B cell (primary cell): ENCODE measurements around the gene NAPA. TPM values are rescaled to one million over a fixed set of nuclear protein-coding genes. Genes with fewer than 3 reads are reported as not detected.

ENCODE experiments used
- ATAC-seq: fragments of 200-7000 bp; cut with Tn5 transposase; one replicate; pipeline ENCODE4 v1.10.0; 2021; ENCODE audit warnings: low read depth, mild to moderate bottlenecking, moderate number of reproducible peaks, moderate library complexity
- CTCF ChIA-PET: fragments of 350-600 bp; sonication (Branson Sonifier 250); formaldehyde crosslinking; loops from one replicate; lab custom pipeline; 2021; ENCODE audit warnings: antibody characterized with exemption, inconsistent platforms; lab: Charles Lee
- POLR2A ChIA-PET: fragments of 350-600 bp; sonication (Branson Sonifier 250); formaldehyde crosslinking; loops from one replicate; lab custom pipeline; 2021; ENCODE audit warnings: antibody characterized with exemption; lab: Charles Lee
- DNase-seq: peaks from one replicate; pipeline ENCODE4 v3.0.0; 2013
- H2AFZ ChIP-seq: 2 replicates; pipeline ENCODE4 v1.6.1; 2012; ENCODE audit warnings: mild to moderate bottlenecking, low read depth, low read length; ENCODE audit not compliant: insufficient read depth, poor library complexity, severe bottlenecking
- H3K27ac ChIP-seq, 2 donors: 1 replicate in 1 of 2; 2 replicates in 1 of 2; pipeline ENCODE4 v1.5.1; 2012 to 2013; ENCODE audit warnings: low read length in 2 of 2, mild to moderate bottlenecking in 2 of 2, moderate library complexity in 1 of 2
- H3K27me3 ChIP-seq, 4 experiments: fragments of 200-600 bp in 1 of 4; sonication (generic) in 1 of 4; replicated peaks in 1 of 4; 1 replicate in 2 of 4; 2 replicates in 2 of 4; pipeline versions ENCODE4 v1.6.1 to v1.7.0; 2013 to 2016; ENCODE audit warnings: low read length in 3 of 4, mild to moderate bottlenecking in 2 of 4, mixed read lengths in 1 of 4, moderate library complexity in 1 of 4; ENCODE audit not compliant: insufficient read depth in 4 of 4, control insufficient read depth in 3 of 4; ENCODE audit errors: control extremely low read depth in 1 of 4
- H3K36me3 ChIP-seq, 2 experiments: replicated peaks in 1 of 2; 1 replicate in 1 of 2; 2 replicates in 1 of 2; pipeline versions ENCODE4 v1.6.1 to v1.7.1; 2013; ENCODE audit warnings: low read length in 1 of 2; ENCODE audit not compliant: insufficient read depth in 2 of 2, control insufficient read depth in 1 of 2; ENCODE audit errors: control extremely low read depth in 1 of 2, extremely low read depth in 1 of 2
- H3K4me1 ChIP-seq, 2 donors: fragments of 200-600 bp in 1 of 2; sonication (generic) in 1 of 2; 1 replicate in 1 of 2; 2 replicates in 1 of 2; pipeline versions ENCODE4 v1.5.1 to v1.6.1; 2013 to 2017; ENCODE audit warnings: low read length in 2 of 2; ENCODE audit not compliant: control insufficient read depth in 2 of 2, insufficient read depth in 2 of 2
- H3K4me2 ChIP-seq: replicated peaks from 2 replicates; pipeline ENCODE3; 2012; ENCODE audit warnings: mild to moderate bottlenecking, low read depth, low read length; ENCODE audit not compliant: poor library complexity, severe bottlenecking
- H3K4me3 ChIP-seq, 5 experiments: fragments of 200-600 bp in 1 of 5; sonication (generic) in 1 of 5; 1 replicate in 3 of 5; 2 replicates in 2 of 5; pipeline versions ENCODE4 v1.5.1 to v1.7.0; 2011 to 2016; ENCODE audit warnings: low read length in 4 of 5, mild to moderate bottlenecking in 4 of 5, low read depth in 2 of 5, control low read depth in 1 of 5, moderate library complexity in 1 of 5; ENCODE audit not compliant: insufficient read depth in 1 of 5; ENCODE audit errors: control extremely low read depth in 1 of 5, extremely low read depth in 1 of 5
- H3K79me2 ChIP-seq: fragments of 200-600 bp; sonication (generic); one replicate; pipeline ENCODE4 v1.6.0; 2016; ENCODE audit warnings: low read length; ENCODE audit not compliant: control insufficient read depth, insufficient read depth
- H3K9ac ChIP-seq: fragments of 200-600 bp; sonication (generic); 2 replicates; pipeline ENCODE4 v1.6.1; 2017; ENCODE audit warnings: mild to moderate bottlenecking, low read length, moderate library complexity
- H3K9me3 ChIP-seq, 3 donors: one replicate each; pipeline versions ENCODE4 v1.6.1 to v1.7.1; 2013; ENCODE audit warnings: low read length in 2 of 3; ENCODE audit not compliant: control insufficient read depth in 2 of 3, insufficient read depth in 1 of 3; ENCODE audit errors: control extremely low read depth in 1 of 3
- H4K20me1 ChIP-seq: 2 replicates; pipeline ENCODE4 v1.6.0; 2012; ENCODE audit warnings: mild to moderate bottlenecking, low read length; ENCODE audit not compliant: insufficient read depth, control insufficient read depth, poor library complexity, severe bottlenecking
- H3K27ac Mint-ChIP-seq: one replicate; pipeline ENCODE4 v1.8.0; 2021; ENCODE audit warnings: mixed read lengths
- H3K27me3 Mint-ChIP-seq: one replicate; pipeline ENCODE4 v1.8.0; 2021; ENCODE audit warnings: mixed read lengths
- H3K4me1 Mint-ChIP-seq: one replicate; pipeline ENCODE4 v1.8.0; 2021; ENCODE audit warnings: mixed read lengths
- H3K4me3 Mint-ChIP-seq: one replicate; pipeline ENCODE4 v1.8.0; 2021; ENCODE audit warnings: mixed read lengths
- H3K9me3 Mint-ChIP-seq: one replicate; pipeline ENCODE4 v1.8.0; 2022; ENCODE audit warnings: mixed read lengths; ENCODE audit not compliant: insufficient read depth
- CTCF ChIP-seq: fragments of 200-600 bp; IDR thresholded peaks from one replicate; pipeline ENCODE4 v1.8.0; 2022; ENCODE audit warnings: antibody characterized with exemption, mild to moderate bottlenecking
- EZH2 ChIP-seq: IDR thresholded peaks from 2 replicates; pipeline ENCODE4 v1.6.1; 2012; ENCODE audit warnings: borderline replicate concordance, low read depth, mild to moderate bottlenecking, moderate library complexity, low read length; ENCODE audit not compliant: insufficient read depth, poor library complexity, severe bottlenecking
- WGBS: methylation state at CpG from one replicate; pipeline ENCODE4 v1.1.5; 2013; ENCODE audit warnings: missing lambda C conversion rate; ENCODE audit not compliant: insufficient coverage; 5-methylcytosine and 5-hydroxymethylcytosine counted together
- intact Hi-C: fragments of 100-400 bp; cut with micrococcal nuclease; formaldehyde crosslinking; loops from one replicate; pipeline ENCODE4 v1.10.0; 2022
- polyA plus RNA-seq: library from polyadenylated mRNA; depleted of rRNA; stranded (reverse); fragments of >200 nt; gene quantifications from 2 replicates; pipeline ENCODE4 v1.2.3, GENCODE V29; 2012
- total RNA-seq, 2 donors: library from RNA; stranded (reverse); fragments of 120-200 nt in 1 of 2; gene quantifications; 1 replicate in 1 of 2; 2 replicates in 1 of 2; pipeline versions ENCODE4 v1.2.3 to v1.2.4, GENCODE V29; 2013 to 2022

Gene NAPA
- total and polyA plus RNA-seq, 2 donors (not counting 1 experiment from before 2014, with no cell fraction given) = 66.8 to 86.5 TPM

- POLR2A ChIA-PET = no interaction called here
- no peak overlapping the region for H3K4me3 Mint-ChIP-seq
- peaks cover 57% of the 10 kb centered on the region for H3K27me3 Mint-ChIP-seq
- Histone ChIP-seq H3K36me3 (no peaks in the 10 kb centered on the region), H3K79me2 (no peaks in the 10 kb centered on the region), H3K27ac (no peak overlapping the region), H3K4me1 (peaks cover 12 to 19% of the 10 kb centered on the region in 2 donors), H3K4me2 (no peak overlapping the region), H3K27me3 (peaks cover 0 to 68% (median 25%) of the 10 kb centered on the region in 4 experiments), H4K20me1 (no peaks in the 10 kb centered on the region), H2AFZ (no peak overlapping the region), H3K4me3 (no peak overlapping the region), H3K9ac (no peak overlapping the region), H3K9me3 (peaks cover 0 to 9% (median 0%) of the 10 kb centered on the region in 3 donors)
- TF ChIP-seq CTCF (no peak), EZH2 (no peak)
- no peak overlapping the region for H3K27ac Mint-ChIP-seq
- DNase-seq (no peak), ATAC-seq (no peak)
- intact Hi-C loops = no loop called here
- H3K4me1 Mint-ChIP-seq = peaks cover 8% of the 10 kb centered on the region
- no peaks in the 10 kb centered on the region for H3K9me3 Mint-ChIP-seq
- CTCF ChIA-PET = no interaction called here
- 40% methylated on average over 5 of the region's 6 CpGs for WGBS
Observed at GRCh38 chr19:47469363-47469700, 45.5 kb downstream of the NAPA start.

GRCh38 chr19:47467914-47468313, 46.9 kb downstream of the NAPA start:
- Mint-ChIP-seq H3K9me3 (no peaks in the 10 kb centered on the region), H3K4me3 (no peak overlapping the region), H3K27ac (no peak overlapping the region), H3K4me1 (peaks cover 8% of the 10 kb centered on the region), H3K27me3 (peaks cover 59% of the 10 kb centered on the region)
- H3K27me3 ChIP-seq = peaks cover 0 to 69% (median 25%) of the 10 kb centered on the region in 4 experiments
- no peak overlapping the region for H3K27ac ChIP-seq
- intact Hi-C loops = no loop called here
- TF ChIP-seq CTCF = no peak
- TF ChIP-seq EZH2 = no peak
- no peak overlapping the region for H3K4me2 ChIP-seq
- peaks cover 12 to 19% of the 10 kb centered on the region in 2 donors for H3K4me1 ChIP-seq
- WGBS = 47% methylated on average over 8 of the region's 9 CpGs
- H3K79me2 ChIP-seq = no peaks in the 10 kb centered on the region
- no peak overlapping the region for H3K9ac ChIP-seq
- no peak for DNase-seq
- ATAC-seq = no peak
- peaks cover 0 to 9% (median 0%) of the 10 kb centered on the region in 3 donors for H3K9me3 ChIP-seq
- H4K20me1 ChIP-seq = no peaks in the 10 kb centered on the region
- H2AFZ ChIP-seq = no peak overlapping the region
- no peaks in the 10 kb centered on the region for H3K36me3 ChIP-seq
- H3K4me3 ChIP-seq = no peak overlapping the region
- ChIA-PET POLR2A (no interaction called here), CTCF (no interaction called here)
